HG02852 (cell line): Measurements from ENCODE around the gene SPARCL1.
"Not testable (repeated sequence)": the region's sequence is repeated elsewhere in the genome, so short reads cannot be mapped to it uniquely, and the experiment has no call there.

Source experiments
- ATAC-seq: cut with Tn5 transposase; IDR thresholded peaks from one replicate; pipeline ENCODE4 v1.9.1; 2021; ENCODE audit warnings: mild to moderate bottlenecking, moderate library complexity; ENCODE audit not compliant: unreplicated experiment

The SPARCL1 gene

DNA sequence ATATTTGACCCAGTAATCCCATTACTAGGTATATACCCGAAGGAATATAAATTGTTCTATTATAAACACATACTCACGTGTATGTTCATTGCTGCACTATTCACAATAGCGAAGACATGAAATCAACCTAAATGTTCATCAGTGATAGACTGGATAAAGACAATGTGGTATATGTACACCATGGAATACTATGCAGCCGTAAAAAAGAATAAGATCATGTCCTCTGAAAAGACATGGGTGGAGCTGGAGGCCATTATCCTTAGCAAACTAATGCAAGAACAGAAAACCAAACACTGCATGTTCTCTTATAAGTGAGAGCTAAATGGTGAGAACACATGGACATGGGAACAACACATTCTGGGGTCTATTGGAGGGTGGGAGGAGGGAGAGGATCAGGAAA, 70.3 kb downstream of the SPARCL1 start:
- no peak for ATAC-seq

DNA sequence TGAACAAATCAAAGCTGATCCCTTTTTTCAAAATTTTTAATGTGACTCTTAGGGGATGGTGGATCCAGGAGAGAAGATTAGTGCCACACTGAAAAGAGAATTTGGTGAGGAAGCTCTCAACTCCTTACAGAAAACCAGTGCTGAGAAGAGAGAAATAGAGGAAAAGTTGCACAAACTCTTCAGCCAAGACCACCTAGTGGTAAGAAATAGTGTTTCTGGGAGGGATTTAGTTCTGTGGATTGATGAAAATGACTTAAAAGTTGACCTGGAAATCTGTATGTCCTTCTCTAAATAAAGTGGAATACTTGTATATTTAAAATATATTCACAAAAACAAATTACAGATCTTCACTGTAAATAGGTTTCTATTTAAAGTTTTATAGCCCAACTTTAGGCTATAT, 77.6 kb downstream of the SPARCL1 start:
- no peak for ATAC-seq

DNA sequence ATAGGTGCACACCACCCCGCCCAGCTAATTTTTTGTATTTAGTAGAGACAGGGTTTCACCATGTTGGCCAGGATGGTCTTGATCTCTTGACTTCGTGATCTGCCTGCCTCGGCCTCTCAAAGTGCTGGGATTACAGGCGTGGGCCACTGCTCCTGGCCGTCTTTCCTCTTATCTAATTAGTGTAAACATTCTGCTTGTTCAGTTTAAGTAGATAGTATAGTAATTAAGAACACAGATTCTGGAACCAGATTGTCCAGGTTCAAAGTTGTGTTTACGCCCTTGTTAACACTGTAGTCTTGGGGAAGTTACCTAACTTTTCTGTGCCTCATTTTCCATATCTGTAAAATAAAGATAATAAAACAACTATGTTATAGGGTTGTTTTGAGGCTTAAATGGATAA, 82.8 kb downstream of the SPARCL1 start:
- not testable (repeated sequence) for ATAC-seq

DNA sequence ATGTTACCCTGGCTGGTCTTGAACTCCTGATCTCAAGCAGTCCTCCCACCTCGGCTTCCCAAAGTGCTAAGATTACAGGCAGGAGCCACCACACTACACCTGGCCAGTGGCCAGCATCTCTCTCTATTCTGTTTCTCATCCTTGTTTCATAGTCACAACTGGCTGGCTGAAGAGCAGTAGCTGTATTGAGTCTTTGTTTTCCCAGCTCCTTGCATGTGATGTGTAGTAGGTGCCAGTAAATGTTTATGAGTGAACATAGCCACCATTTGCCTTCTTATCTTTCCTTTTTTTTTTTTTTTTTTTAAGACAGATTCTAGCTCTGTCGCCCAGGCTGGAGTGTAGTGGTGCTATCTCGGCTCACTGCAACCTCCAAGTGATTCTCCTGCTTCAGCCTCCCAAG, 83.2 kb downstream of the SPARCL1 start:
- ATAC-seq = no peak

DNA sequence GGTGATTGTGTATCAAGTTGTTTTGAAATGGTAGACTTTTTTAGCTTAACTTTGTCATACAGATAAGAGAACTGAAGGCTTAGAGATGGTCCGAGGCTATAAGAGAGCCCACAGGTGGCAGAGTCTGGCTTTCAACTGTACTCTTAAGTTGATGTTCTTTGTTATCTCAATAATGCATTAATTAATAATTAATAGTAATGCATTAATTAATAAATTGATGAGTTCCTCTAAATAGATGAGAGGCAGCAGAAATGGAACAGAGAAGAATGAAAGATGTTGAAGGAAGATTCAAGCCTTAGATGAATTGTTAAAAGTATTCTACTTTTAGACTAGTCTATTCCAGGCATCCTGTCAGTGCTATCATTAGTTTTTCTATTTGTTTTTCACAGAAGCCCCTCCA, 84.4 kb downstream of the SPARCL1 start:
- ATAC-seq = no peak

DNA sequence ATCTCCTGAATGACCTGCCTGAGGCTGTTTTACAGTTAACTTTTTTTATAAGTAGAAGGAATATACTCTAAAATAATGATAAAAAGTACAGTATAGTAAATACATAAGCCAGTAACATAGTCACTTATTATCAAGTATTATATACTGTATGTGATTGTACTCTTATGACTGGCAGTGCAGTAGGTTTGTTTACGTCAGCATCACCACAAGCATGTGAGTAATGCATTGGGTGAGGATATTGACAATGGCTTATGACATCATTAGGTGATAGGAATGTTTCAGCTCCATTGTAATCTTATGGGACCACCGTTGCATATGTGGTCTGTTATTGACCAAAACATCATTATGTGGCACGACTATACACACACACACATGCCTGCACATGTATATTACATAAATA, 86.3 kb downstream of the SPARCL1 start:
- no peak for ATAC-seq

DNA sequence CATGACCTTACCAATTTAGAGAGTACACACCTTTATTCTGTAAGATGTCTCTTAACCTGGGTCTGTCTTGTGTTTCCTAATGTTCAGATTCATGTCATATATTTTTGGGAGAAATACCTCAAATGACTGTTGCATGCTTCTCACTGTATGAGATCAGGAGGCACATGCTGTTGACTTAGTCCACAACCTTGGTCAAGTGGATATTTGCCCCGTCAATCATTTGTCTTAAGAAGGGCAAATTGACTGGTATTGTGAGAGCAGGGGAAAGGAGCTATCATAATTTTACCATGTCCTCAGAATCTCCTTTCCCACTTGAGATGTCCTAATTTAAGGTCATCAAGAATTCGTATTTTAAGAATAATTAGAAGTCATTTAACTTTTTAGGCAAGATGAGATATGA, 95.8 kb downstream of the SPARCL1 start:
- no peak for ATAC-seq

DNA sequence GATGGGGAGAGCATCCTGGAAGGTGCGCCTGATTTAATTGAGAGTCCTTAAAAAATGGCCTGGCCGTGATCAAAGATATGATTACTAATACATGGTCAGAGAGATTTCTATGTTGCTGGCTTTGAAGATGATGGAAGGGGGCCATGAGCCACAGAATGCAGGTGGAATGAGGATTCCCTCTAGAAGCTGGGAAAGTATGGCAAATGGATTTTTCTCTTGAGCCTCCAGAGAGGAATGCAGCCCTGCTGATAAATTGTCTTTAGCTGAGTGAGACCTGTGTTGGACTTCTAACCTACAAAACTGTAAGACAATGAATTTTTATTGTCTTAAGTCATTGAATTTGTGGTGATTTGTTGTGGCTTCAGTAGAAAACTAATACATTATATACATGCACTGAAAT, 99.1 kb downstream of the SPARCL1 start:
- ATAC-seq = no peak

DNA sequence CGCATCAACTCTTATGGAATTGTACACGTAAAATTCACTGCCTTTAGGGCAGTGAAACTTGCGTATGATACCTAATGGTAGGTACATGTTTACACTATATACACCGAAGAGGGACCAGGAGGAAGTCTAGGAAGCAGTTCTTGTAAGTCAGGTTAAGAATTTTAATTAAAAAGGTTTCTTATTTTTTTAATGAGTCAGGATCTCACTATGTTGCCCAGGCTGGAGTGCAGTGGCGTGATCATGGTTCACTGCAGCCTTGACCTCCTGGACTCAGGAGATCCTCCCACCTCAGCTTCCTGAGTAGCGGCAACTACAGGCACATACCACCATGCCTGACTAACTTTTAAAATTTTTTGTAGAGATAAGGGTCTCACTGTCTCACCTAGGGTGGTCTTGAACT, 100.2 kb downstream of the SPARCL1 start:
- ATAC-seq = no peak

DNA sequence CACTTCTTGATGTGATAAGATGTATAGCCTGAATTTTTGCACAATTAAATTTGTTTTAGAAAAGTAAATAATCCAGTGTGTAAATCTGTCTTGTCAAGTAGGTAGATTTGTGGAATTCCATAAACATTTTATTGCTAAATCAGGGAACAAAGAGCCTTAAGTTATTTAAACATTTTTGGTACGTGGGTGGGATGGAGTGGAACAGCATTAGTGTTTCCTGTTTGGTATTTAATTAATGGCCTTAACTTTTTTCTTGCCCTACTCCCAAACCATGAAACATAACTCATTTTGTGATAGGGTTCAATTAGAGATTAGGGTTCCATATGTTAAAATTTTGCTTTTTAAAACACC, 101.7 kb downstream of the SPARCL1 start:
- ATAC-seq = no peak

DNA sequence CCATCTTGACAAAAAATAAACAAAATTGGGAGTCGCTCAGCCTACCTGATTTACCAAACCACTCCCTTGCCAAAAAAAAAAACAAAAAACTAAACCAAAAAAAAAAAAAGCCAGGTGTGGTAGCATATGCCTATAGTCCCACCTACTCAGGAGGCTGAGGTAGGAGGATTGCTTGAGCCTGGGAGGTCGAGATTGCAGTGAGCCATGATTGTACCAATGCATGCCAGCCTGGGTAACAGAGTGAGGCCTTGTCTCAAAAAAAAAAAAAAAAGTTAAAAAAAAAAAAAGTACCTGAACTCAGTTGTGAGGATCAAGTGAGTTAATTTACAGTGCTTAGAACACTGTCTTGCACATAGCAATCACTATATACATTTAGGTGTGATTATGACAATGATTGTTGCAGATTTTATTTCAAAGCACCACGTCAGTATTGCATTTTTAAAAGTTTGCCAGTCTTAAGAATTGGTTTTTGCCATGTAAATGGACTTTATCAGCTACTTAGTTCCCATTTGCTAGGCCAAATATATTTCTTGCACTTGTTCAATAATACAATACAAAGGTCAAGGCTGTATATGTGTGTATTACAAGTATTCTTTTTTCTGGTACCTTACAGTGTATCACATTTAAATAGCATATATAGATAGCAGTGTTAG, 102.2 kb downstream of the SPARCL1 start:
- ATAC-seq = no peak

DNA sequence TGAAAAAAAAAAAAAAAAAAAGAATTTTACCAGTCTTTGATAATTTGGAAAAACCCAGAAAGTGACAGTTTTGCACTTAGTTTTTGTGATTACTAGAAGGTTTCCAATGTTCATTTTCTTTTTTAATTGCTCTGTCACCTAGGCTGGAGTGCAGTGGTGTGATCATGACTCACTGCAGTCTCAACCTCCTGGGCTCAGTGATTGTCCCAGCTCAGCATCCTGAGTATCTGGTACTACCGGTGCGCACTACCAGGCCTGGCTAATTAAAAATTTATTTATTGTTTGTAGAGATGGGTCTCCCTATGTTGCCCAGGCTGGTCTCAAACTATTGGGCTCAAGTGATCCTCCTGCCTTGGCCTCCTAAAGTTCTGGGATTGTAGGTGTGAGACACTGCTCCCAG, 103.5 kb downstream of the SPARCL1 start:
- ATAC-seq = no peak

DNA sequence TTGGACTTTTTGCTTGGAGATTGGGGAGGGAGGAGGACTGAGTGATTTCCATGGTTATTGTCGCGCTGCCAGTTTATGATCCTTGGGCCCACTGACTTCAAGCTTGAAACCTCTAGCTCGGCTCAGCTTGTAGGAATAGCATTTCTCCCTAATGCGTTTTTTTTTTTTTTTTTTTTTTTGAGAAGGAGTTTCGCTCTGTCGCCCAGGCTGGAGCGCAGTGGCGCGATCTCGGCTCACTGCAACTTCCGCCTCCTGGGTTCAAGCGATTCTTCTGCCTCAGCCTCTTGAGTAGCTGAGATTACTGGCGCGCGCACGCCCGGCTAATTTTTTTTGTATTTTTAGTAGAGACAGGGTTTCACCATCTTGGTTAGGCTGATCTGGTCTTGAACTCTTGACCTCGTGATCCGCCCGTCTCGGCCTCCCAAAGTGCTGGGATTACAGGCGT, 105.1 kb downstream of the SPARCL1 start:
- not testable (repeated sequence) for ATAC-seq
